ENCODE results near the gene NRXN3.

Gene NRXN3

GRCh38 chr14:78327426-78328221 lies 157.5 kb downstream of the NRXN3 start:
- Histone ChIP-seq H3K27me3 (ENCODE audit: control insufficient read depth in 1 of 2, insufficient read depth in 2 of 2, low read length in 2 of 2) (no peaks in the 10 kb centered on the region), H3K4me1 (ENCODE audit: insufficient read depth, low read length) (no peaks in the 10 kb centered on the region), H3K36me3 (ENCODE audit: insufficient read depth, low read length) (no peaks in the 10 kb centered on the region), H3K4me3 (ENCODE audit: low read depth in 1 of 2, low read length in 2 of 2) (no peak overlapping the region), H3K9me3 (ENCODE audit: low read length) (no peaks in the 10 kb centered on the region), H3K9ac (ENCODE audit: low read length) (no peak overlapping the region), H3K27ac (ENCODE audit: low read depth, low read length) (no peak overlapping the region)

GRCh38 chr14:78329371-78329770 lies 159.2 kb downstream of the NRXN3 start:
- no peak overlapping the region for H3K9ac ChIP-seq (ENCODE audit: low read length)
- no peak overlapping the region for H3K4me3 ChIP-seq (ENCODE audit: low read depth in 1 of 2, low read length in 2 of 2)
- no peaks in the 10 kb centered on the region for H3K27me3 ChIP-seq (ENCODE audit: control insufficient read depth in 1 of 2, insufficient read depth in 2 of 2, low read length in 2 of 2)
- H3K4me1 ChIP-seq (ENCODE audit: insufficient read depth, low read length) = no peaks in the 10 kb centered on the region
- no peak overlapping the region for H3K27ac ChIP-seq (ENCODE audit: low read depth, low read length)
- no peaks in the 10 kb centered on the region for H3K9me3 ChIP-seq (ENCODE audit: low read length)
- no peaks in the 10 kb centered on the region for H3K36me3 ChIP-seq (ENCODE audit: insufficient read depth, low read length)

GRCh38 chr14:78335531-78335930 lies 165.4 kb downstream of the NRXN3 start:
- Histone ChIP-seq H3K4me1 (ENCODE audit: insufficient read depth, low read length) (no peaks in the 10 kb centered on the region), H3K9me3 (ENCODE audit: low read length) (no peaks in the 10 kb centered on the region), H3K36me3 (ENCODE audit: insufficient read depth, low read length) (no peaks in the 10 kb centered on the region), H3K27me3 (ENCODE audit: control insufficient read depth in 1 of 2, insufficient read depth in 2 of 2, low read length in 2 of 2) (no peaks in the 10 kb centered on the region), H3K27ac (ENCODE audit: low read depth, low read length) (no peak overlapping the region), H3K4me3 (ENCODE audit: low read depth in 1 of 2, low read length in 2 of 2) (no peak overlapping the region), H3K9ac (ENCODE audit: low read length) (no peak overlapping the region)

- no peak overlapping the region for H3K9ac ChIP-seq (ENCODE audit: low read length)
- no peaks in the 10 kb centered on the region for H3K27me3 ChIP-seq (ENCODE audit: control insufficient read depth in 1 of 2, insufficient read depth in 2 of 2, low read length in 2 of 2)
- no peak overlapping the region for H3K4me3 ChIP-seq (ENCODE audit: low read depth in 1 of 2, low read length in 2 of 2)
- H3K36me3 ChIP-seq (ENCODE audit: insufficient read depth, low read length) = no peaks in the 10 kb centered on the region
- H3K27ac ChIP-seq (ENCODE audit: low read depth, low read length) = no peak overlapping the region
- no peaks in the 10 kb centered on the region for H3K9me3 ChIP-seq (ENCODE audit: low read length)
- H3K4me1 ChIP-seq (ENCODE audit: insufficient read depth, low read length) = no peaks in the 10 kb centered on the region
Observed at GRCh38 chr14:78340250-78340649, 170.1 kb downstream of the NRXN3 start.

- Histone ChIP-seq H3K9ac (ENCODE audit: low read length) (no peak overlapping the region), H3K36me3 (ENCODE audit: insufficient read depth, low read length) (no peaks in the 10 kb centered on the region), H3K4me3 (ENCODE audit: low read depth in 1 of 2, low read length in 2 of 2) (no peak overlapping the region), H3K27ac (ENCODE audit: low read depth, low read length) (no peak overlapping the region), H3K27me3 (ENCODE audit: control insufficient read depth in 1 of 2, insufficient read depth in 2 of 2, low read length in 2 of 2) (no peaks in the 10 kb centered on the region), H3K9me3 (ENCODE audit: low read length) (no peaks in the 10 kb centered on the region), H3K4me1 (ENCODE audit: insufficient read depth, low read length) (no peaks in the 10 kb centered on the region)
Observed at GRCh38 chr14:78341827-78342389, 171.7 kb downstream of the NRXN3 start.

- H3K9ac ChIP-seq (ENCODE audit: low read length) = no peak overlapping the region
- no peaks in the 10 kb centered on the region for H3K9me3 ChIP-seq (ENCODE audit: low read length)
- H3K4me3 ChIP-seq (ENCODE audit: low read depth in 1 of 2, low read length in 2 of 2) = no peak overlapping the region
- no peaks in the 10 kb centered on the region for H3K4me1 ChIP-seq (ENCODE audit: insufficient read depth, low read length)
- H3K27ac ChIP-seq (ENCODE audit: low read depth, low read length) = no peak overlapping the region
- H3K27me3 ChIP-seq (ENCODE audit: control insufficient read depth in 1 of 2, insufficient read depth in 2 of 2, low read length in 2 of 2) = no peaks in the 10 kb centered on the region
- no peaks in the 10 kb centered on the region for H3K36me3 ChIP-seq (ENCODE audit: insufficient read depth, low read length)
Observed at GRCh38 chr14:78342879-78343278, 172.7 kb downstream of the NRXN3 start.

GRCh38 chr14:78344290-78344689 lies 174.1 kb downstream of the NRXN3 start:
- no peaks in the 10 kb centered on the region for H3K36me3 ChIP-seq (ENCODE audit: insufficient read depth, low read length)
- no peak overlapping the region for H3K27ac ChIP-seq (ENCODE audit: low read depth, low read length)
- no peak overlapping the region for H3K4me3 ChIP-seq (ENCODE audit: low read depth in 1 of 2, low read length in 2 of 2)
- H3K4me1 ChIP-seq (ENCODE audit: insufficient read depth, low read length) = no peaks in the 10 kb centered on the region
- H3K9ac ChIP-seq (ENCODE audit: low read length) = no peak overlapping the region
- no peaks in the 10 kb centered on the region for H3K9me3 ChIP-seq (ENCODE audit: low read length)
- no peaks in the 10 kb centered on the region for H3K27me3 ChIP-seq (ENCODE audit: control insufficient read depth in 1 of 2, insufficient read depth in 2 of 2, low read length in 2 of 2)

GRCh38 chr14:78345131-78345744 lies 175.1 kb downstream of the NRXN3 start:
- H3K4me3 ChIP-seq (ENCODE audit: low read depth in 1 of 2, low read length in 2 of 2) = no peak overlapping the region
- no peak overlapping the region for H3K9ac ChIP-seq (ENCODE audit: low read length)
- no peaks in the 10 kb centered on the region for H3K4me1 ChIP-seq (ENCODE audit: insufficient read depth, low read length)
- no peak overlapping the region for H3K27ac ChIP-seq (ENCODE audit: low read depth, low read length)
- no peaks in the 10 kb centered on the region for H3K27me3 ChIP-seq (ENCODE audit: control insufficient read depth in 1 of 2, insufficient read depth in 2 of 2, low read length in 2 of 2)
- H3K36me3 ChIP-seq (ENCODE audit: insufficient read depth, low read length) = no peaks in the 10 kb centered on the region
- H3K9me3 ChIP-seq (ENCODE audit: low read length) = no peaks in the 10 kb centered on the region

- Histone ChIP-seq H3K4me1 (ENCODE audit: insufficient read depth, low read length) (no peaks in the 10 kb centered on the region), H3K36me3 (ENCODE audit: insufficient read depth, low read length) (no peaks in the 10 kb centered on the region), H3K9me3 (ENCODE audit: low read length) (no peaks in the 10 kb centered on the region), H3K27ac (ENCODE audit: low read depth, low read length) (no peak overlapping the region), H3K9ac (ENCODE audit: low read length) (no peak overlapping the region), H3K27me3 (ENCODE audit: control insufficient read depth in 1 of 2, insufficient read depth in 2 of 2, low read length in 2 of 2) (no peaks in the 10 kb centered on the region), H3K4me3 (ENCODE audit: low read depth in 1 of 2, low read length in 2 of 2) (no peak overlapping the region)
Observed at GRCh38 chr14:78346747-78347146, 176.6 kb downstream of the NRXN3 start.

GRCh38 chr14:78355109-78355508 lies 184.9 kb downstream of the NRXN3 start:
- Histone ChIP-seq H3K36me3 (ENCODE audit: insufficient read depth, low read length) (no peaks in the 10 kb centered on the region), H3K4me1 (ENCODE audit: insufficient read depth, low read length) (no peaks in the 10 kb centered on the region), H3K9ac (ENCODE audit: low read length) (no peak overlapping the region), H3K27ac (ENCODE audit: low read depth, low read length) (no peak overlapping the region), H3K27me3 (ENCODE audit: control insufficient read depth in 1 of 2, insufficient read depth in 2 of 2, low read length in 2 of 2) (no peaks in the 10 kb centered on the region), H3K9me3 (ENCODE audit: low read length) (no peaks in the 10 kb centered on the region), H3K4me3 (ENCODE audit: low read depth in 1 of 2, low read length in 2 of 2) (no peak overlapping the region)

GRCh38 chr14:78356391-78356790 lies 186.2 kb downstream of the NRXN3 start:
- no peaks in the 10 kb centered on the region for H3K4me1 ChIP-seq (ENCODE audit: insufficient read depth, low read length)
- H3K27me3 ChIP-seq (ENCODE audit: control insufficient read depth in 1 of 2, insufficient read depth in 2 of 2, low read length in 2 of 2) = no peaks in the 10 kb centered on the region
- H3K9ac ChIP-seq (ENCODE audit: low read length) = no peak overlapping the region
- H3K36me3 ChIP-seq (ENCODE audit: insufficient read depth, low read length) = no peaks in the 10 kb centered on the region
- H3K27ac ChIP-seq (ENCODE audit: low read depth, low read length) = no peak overlapping the region
- H3K4me3 ChIP-seq (ENCODE audit: low read depth in 1 of 2, low read length in 2 of 2) = no peak overlapping the region
- H3K9me3 ChIP-seq (ENCODE audit: low read length) = no peaks in the 10 kb centered on the region

Measured in muscle layer of colon (tissue), 2 donors.